Calu3 (cell line): ENCODE data around the gene RPS15. TPM values are rescaled to one million over a fixed set of nuclear protein-coding genes. Genes with fewer than 3 reads are reported as not detected.

Experiments used
- BruUV-seq: library from RNA; stranded (reverse); fragments of 400-500 nt; replicated peaks from 2 replicates; lab custom pipeline; 2021; lab: Mats Ljungman, UMichigan
- CTCF ChIA-PET: fragments of 300-600 bp; sonication (Branson Sonifier 250); formaldehyde crosslinking; loops from one replicate; lab custom pipeline; 2022; ENCODE audit warnings: antibody characterized with exemption; lab: Charles Lee
- DNase-seq: peaks from one replicate; pipeline ENCODE4 v3.0.0; 2022
- H3K27ac Mint-ChIP-seq: one replicate; pipeline ENCODE4 v1.8.0; 2022; ENCODE audit warnings: mixed read lengths; ENCODE audit not compliant: unreplicated experiment
- H3K27me3 Mint-ChIP-seq: one replicate; pipeline ENCODE4 v1.8.0; 2022; ENCODE audit warnings: mixed read lengths; ENCODE audit not compliant: unreplicated experiment
- H3K36me3 Mint-ChIP-seq: one replicate; pipeline ENCODE4 v1.8.0; 2022; ENCODE audit warnings: mild to moderate bottlenecking, moderate library complexity, mixed read lengths; ENCODE audit not compliant: insufficient read depth, unreplicated experiment
- H3K4me1 Mint-ChIP-seq: one replicate; pipeline ENCODE4 v1.8.0; 2022; ENCODE audit warnings: mild to moderate bottlenecking, low read depth, mixed read lengths; ENCODE audit not compliant: unreplicated experiment
- H3K4me3 Mint-ChIP-seq: one replicate; pipeline ENCODE4 v1.8.0; 2022; ENCODE audit warnings: mild to moderate bottlenecking, low read depth, moderate library complexity, mixed read lengths; ENCODE audit not compliant: unreplicated experiment
- H3K9me3 Mint-ChIP-seq: one replicate; pipeline ENCODE4 v1.8.0; 2022; ENCODE audit warnings: low read depth, mixed read lengths; ENCODE audit not compliant: unreplicated experiment
- intact Hi-C: fragments of 100-400 bp; cut with micrococcal nuclease; formaldehyde crosslinking; loops from one replicate; pipeline ENCODE4 v1.10.0; 2022; ENCODE audit not compliant: unreplicated experiment
- total RNA-seq: library from RNA; stranded (reverse); gene quantifications from 2 replicates; pipeline ENCODE4 v1.2.3, GENCODE V29; 2022
- TF ChIP-seq, protein P1 (sequence below): fragments of 200-600 bp; IDR thresholded peaks from one replicate; pipeline ENCODE4 v1.8.0; 2022; ENCODE audit warnings: antibody characterized with exemption; ENCODE audit not compliant: unreplicated experiment

The RPS15 gene
- total RNA-seq, 1 experiment from 2014 or later: 628 TPM

DNA sequence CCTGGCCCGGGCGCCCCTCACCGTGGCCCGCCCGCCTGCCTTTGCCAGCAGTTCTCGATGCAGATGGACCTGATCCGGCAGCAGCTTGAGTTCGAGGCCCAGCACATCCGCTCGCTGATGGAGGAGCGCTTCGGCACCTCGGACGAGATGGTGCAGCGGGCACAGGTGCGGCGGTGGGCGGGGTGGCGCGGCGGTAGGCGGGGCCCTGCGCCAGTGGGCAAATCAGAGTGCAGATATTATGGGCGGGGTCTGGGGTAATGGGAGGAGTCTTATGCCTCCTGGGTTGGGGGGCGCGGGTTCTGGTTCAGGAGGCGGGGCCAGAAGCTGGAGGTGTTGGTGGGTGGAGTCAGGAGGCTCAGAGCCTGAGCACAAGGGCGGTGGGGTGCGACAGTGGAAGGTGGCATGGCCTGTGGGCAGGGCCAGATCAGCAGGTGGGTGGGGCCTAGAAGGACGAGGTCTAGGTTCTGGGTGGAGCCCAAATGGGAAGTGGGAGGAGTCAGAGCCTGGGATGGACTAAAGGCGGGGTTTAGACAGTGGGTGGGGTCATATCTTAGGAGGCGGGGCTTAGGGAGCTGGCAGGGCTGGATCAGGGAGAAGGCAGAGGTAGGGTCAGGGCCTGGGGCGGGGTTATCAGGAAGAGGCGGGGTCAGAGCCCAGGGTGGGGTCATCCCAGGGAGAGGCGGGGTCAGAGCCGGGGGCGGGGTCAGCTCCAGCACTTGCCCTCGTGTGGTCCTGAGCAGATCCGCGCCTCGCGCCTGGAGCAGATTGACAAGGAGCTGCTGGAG, 17.3 kb downstream of the RPS15 start:
- no peaks in the 10 kb centered on the region for H3K4me1 Mint-ChIP-seq
- H3K27ac Mint-ChIP-seq: peak overlapping the region; percentile 76
- H3K9me3 Mint-ChIP-seq: no peaks in the 10 kb centered on the region
- BruUV-seq: no TSS peak
- peaks cover 82% of the 10 kb centered on the region for H3K27me3 Mint-ChIP-seq
- peaks cover 25% of the 10 kb centered on the region for H3K36me3 Mint-ChIP-seq
- peak overlapping the region; percentile 30 for H3K4me3 Mint-ChIP-seq
- TF ChIP-seq, protein P1, sequence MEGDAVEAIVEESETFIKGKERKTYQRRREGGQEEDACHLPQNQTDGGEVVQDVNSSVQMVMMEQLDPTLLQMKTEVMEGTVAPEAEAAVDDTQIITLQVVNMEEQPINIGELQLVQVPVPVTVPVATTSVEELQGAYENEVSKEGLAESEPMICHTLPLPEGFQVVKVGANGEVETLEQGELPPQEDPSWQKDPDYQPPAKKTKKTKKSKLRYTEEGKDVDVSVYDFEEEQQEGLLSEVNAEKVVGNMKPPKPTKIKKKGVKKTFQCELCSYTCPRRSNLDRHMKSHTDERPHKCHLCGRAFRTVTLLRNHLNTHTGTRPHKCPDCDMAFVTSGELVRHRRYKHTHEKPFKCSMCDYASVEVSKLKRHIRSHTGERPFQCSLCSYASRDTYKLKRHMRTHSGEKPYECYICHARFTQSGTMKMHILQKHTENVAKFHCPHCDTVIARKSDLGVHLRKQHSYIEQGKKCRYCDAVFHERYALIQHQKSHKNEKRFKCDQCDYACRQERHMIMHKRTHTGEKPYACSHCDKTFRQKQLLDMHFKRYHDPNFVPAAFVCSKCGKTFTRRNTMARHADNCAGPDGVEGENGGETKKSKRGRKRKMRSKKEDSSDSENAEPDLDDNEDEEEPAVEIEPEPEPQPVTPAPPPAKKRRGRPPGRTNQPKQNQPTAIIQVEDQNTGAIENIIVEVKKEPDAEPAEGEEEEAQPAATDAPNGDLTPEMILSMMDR: no peak
- DNase-seq: peak; percentile 66
- CTCF ChIA-PET: interaction anchor here (0.7 kb wide), 1 partner anchor 547 kb away, joined by 3 read pairs; no protein-coding TSS in a partner anchor
- intact Hi-C loops: no loop called here

GRCh38 chr19:1456121-1456900, 18.1 kb downstream of the RPS15 start:
- Mint-ChIP-seq H3K36me3 (peaks cover 25% of the 10 kb centered on the region), H3K27me3 (peaks cover 74% of the 10 kb centered on the region), H3K9me3 (no peaks in the 10 kb centered on the region), H3K4me1 (no peaks in the 10 kb centered on the region), H3K4me3 (peak overlapping the region; percentile 30), H3K27ac (peak overlapping the region; percentile 76)
- intact Hi-C loops: no loop called here
- CTCF ChIA-PET: no interaction called here
- BruUV-seq: no TSS peak
- no peak for DNase-seq
- TF ChIP-seq, protein P1: no peak

DNA sequence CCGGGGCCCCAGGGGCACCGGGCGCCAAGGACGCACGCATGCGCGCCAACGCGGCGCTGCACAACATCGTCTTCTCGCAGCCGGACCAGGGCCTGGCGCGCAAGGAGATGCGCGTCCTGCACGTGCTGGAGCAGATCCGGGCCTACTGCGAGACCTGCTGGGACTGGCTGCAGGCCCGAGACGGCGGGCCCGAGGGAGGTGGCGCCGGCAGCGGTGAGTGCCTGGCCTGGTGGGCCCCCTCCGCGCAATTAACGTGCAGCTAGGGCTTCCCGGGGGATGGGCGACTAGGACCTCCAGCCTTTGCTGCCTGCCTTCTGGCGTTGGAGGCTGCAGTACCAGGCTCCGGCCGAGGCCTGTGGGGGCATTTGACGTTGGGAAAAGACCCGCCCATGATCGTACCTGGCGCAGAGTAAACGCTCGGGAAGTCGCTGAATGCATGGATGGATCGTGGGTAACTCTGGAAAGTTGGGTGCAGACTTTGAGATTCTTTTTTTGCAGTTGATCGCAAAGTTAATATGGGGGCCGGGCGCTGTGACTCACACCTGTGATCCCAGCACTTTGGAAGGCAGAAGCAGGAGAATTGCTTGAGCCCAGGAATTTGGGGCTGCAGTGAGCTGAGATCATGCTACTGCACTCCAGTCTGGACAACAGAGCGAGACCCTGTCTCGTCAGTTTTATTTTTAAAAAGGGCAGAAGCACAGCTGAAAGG, 19.0 kb downstream of the RPS15 start:
- peaks cover 65% of the 10 kb centered on the region for H3K27me3 Mint-ChIP-seq

GRCh38 chr19:1457892-1458291, 19.7 kb downstream of the RPS15 start:
- H3K9me3 Mint-ChIP-seq: no peaks in the 10 kb centered on the region
- intact Hi-C loops: no loop called here
- H3K4me3 Mint-ChIP-seq: no peak overlapping the region
- TF ChIP-seq, protein P1: no peak
- no TSS peak for BruUV-seq
- peaks cover 25% of the 10 kb centered on the region for H3K36me3 Mint-ChIP-seq
- CTCF ChIA-PET: interaction anchor here (0.5 to 0.7 kb wide), 2 partner anchors 427 to 1526 kb away, joined by 3 read pairs; partner anchors contain the start of gene ABHD17A
- no peak for DNase-seq
- H3K4me1 Mint-ChIP-seq: no peaks in the 10 kb centered on the region
- H3K27me3 Mint-ChIP-seq: peaks cover 58% of the 10 kb centered on the region
- H3K27ac Mint-ChIP-seq: no peak overlapping the region

More for the DNA sequence above, 19.0 kb downstream of the RPS15 start:
- Mint-ChIP-seq H3K27ac (no peak overlapping the region), H3K4me3 (no peak overlapping the region), H3K4me1 (no peaks in the 10 kb centered on the region), H3K36me3 (peaks cover 25% of the 10 kb centered on the region), H3K9me3 (no peaks in the 10 kb centered on the region)
- TF ChIP-seq, protein P1: no peak
- CTCF ChIA-PET: no interaction called here
- intact Hi-C loops: no loop called here
- BruUV-seq: no TSS peak
- DNase-seq: no peak
